Keratinocyte (primary cell): ENCODE measurements around the gene ZNF701. TPM values are rescaled to one million over a fixed set of nuclear protein-coding genes. Genes with fewer than 3 reads are reported as not detected.
"Not testable (repeated sequence)": the region's sequence is repeated elsewhere in the genome, so short reads cannot be mapped to it uniquely, and the experiment has no call there.

Experiments used
- DNase-seq: peaks from one replicate; pipeline ENCODE4 v3.0.0-alpha.2; 2011; ENCODE audit warnings: low read depth, missing footprints, low spot score
- FAIRE-seq: peaks from 2 replicates; lab custom pipeline; 2011; peaks lifted over from hg19 to GRCh38; lab: Jason Lieb, UNC
- H2AFZ ChIP-seq: 2 replicates; pipeline ENCODE4 v1.6.0; 2012; ENCODE audit warnings: low read length, control low read depth, inconsistent platforms; ENCODE audit not compliant: control insufficient read depth
- H3K27ac ChIP-seq: 2 replicates; pipeline ENCODE4 v1.5.1; 2011; ENCODE audit warnings: low read length; ENCODE audit not compliant: control insufficient read depth, insufficient read depth
- H3K27me3 ChIP-seq: 3 replicates; pipeline ENCODE4 v1.6.0; 2011; ENCODE audit warnings: low read length; ENCODE audit not compliant: control insufficient read depth, insufficient read depth; ENCODE audit errors: extremely low read depth
- H3K36me3 ChIP-seq, 2 experiments: 2 replicates in 1 of 2; 3 replicates in 1 of 2; pipeline ENCODE4 v1.5.1; 2011; ENCODE audit warnings: low read length in 2 of 2, mild to moderate bottlenecking in 1 of 2; ENCODE audit not compliant: control insufficient read depth in 2 of 2, insufficient read depth in 2 of 2; ENCODE audit errors: extremely low read depth in 1 of 2
- H3K4me1 ChIP-seq: 3 replicates; pipeline ENCODE4 v1.5.1; 2011; ENCODE audit warnings: low read length; ENCODE audit not compliant: control insufficient read depth, insufficient read depth; ENCODE audit errors: extremely low read depth
- H3K4me2 ChIP-seq: 3 replicates; pipeline ENCODE4 v1.6.0; 2011; ENCODE audit warnings: low read depth, low read length; ENCODE audit not compliant: control insufficient read depth, insufficient read depth; ENCODE audit errors: extremely low read depth
- H3K4me3 ChIP-seq, 3 experiments: fragments of 200-600 bp in 1 of 3; sonication (generic) in 1 of 3; 2 replicates in 2 of 3; 3 replicates in 1 of 3; pipeline ENCODE4 v1.5.1; 2011 to 2016; ENCODE audit warnings: low read length in 3 of 3, mild to moderate bottlenecking in 3 of 3, control low read depth in 2 of 3, inconsistent platforms in 1 of 3, low read depth in 1 of 3, mixed read lengths in 1 of 3, mixed run types in 1 of 3, moderate library complexity in 1 of 3; ENCODE audit not compliant: control insufficient read depth in 2 of 3, insufficient read depth in 2 of 3; ENCODE audit errors: extremely low read depth in 1 of 3
- H3K79me2 ChIP-seq: 2 replicates; pipeline ENCODE4 v1.6.0; 2012; ENCODE audit warnings: low read length; ENCODE audit not compliant: control insufficient read depth, insufficient read depth
- H3K9ac ChIP-seq: 3 replicates; pipeline ENCODE4 v1.6.0; 2011; ENCODE audit warnings: low read length; ENCODE audit not compliant: control insufficient read depth, insufficient read depth; ENCODE audit errors: extremely low read depth
- H3K9me1 ChIP-seq: 3 replicates; pipeline ENCODE4 v1.6.0; 2011; ENCODE audit warnings: low read length; ENCODE audit not compliant: control insufficient read depth, insufficient read depth; ENCODE audit errors: extremely low read depth
- H3K9me3 ChIP-seq: 2 replicates; pipeline ENCODE4 v1.5.1; 2012; ENCODE audit warnings: low read depth, low read length; ENCODE audit not compliant: control insufficient read depth
- H4K20me1 ChIP-seq: 3 replicates; pipeline ENCODE4 v1.6.0; 2011; ENCODE audit warnings: low read length; ENCODE audit not compliant: control insufficient read depth, insufficient read depth; ENCODE audit errors: extremely low read depth
- CTCF ChIP-seq, 3 experiments: IDR thresholded peaks in 1 of 3; conservative IDR thresholded peaks in 1 of 3; optimal IDR thresholded peaks in 1 of 3; 2 replicates in 2 of 3; 3 replicates in 1 of 3; pipeline versions ENCODE3 to v1.5.1; 2011; ENCODE audit warnings: low read length in 3 of 3, mild to moderate bottlenecking in 3 of 3, moderate library complexity in 2 of 3, control low read depth in 1 of 3, inconsistent platforms in 1 of 3; ENCODE audit not compliant: insufficient read depth in 2 of 3; ENCODE audit errors: extremely low read depth in 1 of 3
- EZH2 ChIP-seq: IDR thresholded peaks from one replicate; pipeline ENCODE4 v1.6.1; 2012; ENCODE audit warnings: inconsistent platforms, mild to moderate bottlenecking, low read length, moderate library complexity
- dilution Hi-C: fragments of 300-500 bp; cut with MboI; formaldehyde crosslinking; loops from one replicate; pipeline ENCODE4 v1.7.0; 2020; ENCODE audit warnings: low sequenced_read_pairs; ENCODE audit not compliant: extremely low pct_ligation_motif_present
- polyA plus RNA-seq, 5 experiments: library from polyadenylated mRNA; depleted of rRNA in 3 of 5; stranded (reverse) in 3 of 5; stranded (forward) in 1 of 5; unstranded in 1 of 5; fragments of >200 nt; gene quantifications; 1 replicate in 1 of 5; 2 replicates in 3 of 5; 3 replicates in 1 of 5; pipeline versions ENCODE4 v1.2.1 to v1.2.3, GENCODE V29; 2011 to 2012; ENCODE audit warnings: missing spikeins in 2 of 5, low read depth in 1 of 5, low replicate concordance in 1 of 5

ZNF701 gene
- polyA plus RNA-seq, 1 donor (not counting 4 experiments of a cell fraction or from before 2014, with no cell fraction given), result 7.2 TPM

GRCh38 chr19:52533901-52534300, 36.2 kb upstream of the ZNF701 start:
- no peak overlapping the region for H3K4me2 ChIP-seq
- no peak overlapping the region for H2AFZ ChIP-seq
- no peak for DNase-seq
- H3K36me3 ChIP-seq, result peaks cover 1 to 2% of the 10 kb centered on the region in 2 experiments
- no peaks in the 10 kb centered on the region for H3K9me3 ChIP-seq
- dilution Hi-C loops, result no loop called here
- no peak for FAIRE-seq
- H3K4me1 ChIP-seq, result peaks cover 4% of the 10 kb centered on the region
- no peaks in the 10 kb centered on the region for H3K9me1 ChIP-seq
- H3K9ac ChIP-seq, result no peak overlapping the region
- no peak overlapping the region for H3K4me3 ChIP-seq
- no peaks in the 10 kb centered on the region for H4K20me1 ChIP-seq
- no peak for TF ChIP-seq EZH2
- no peak for TF ChIP-seq CTCF (optimal IDR thresholded peaks at IDR 0.05 in 1 of 3, IDR thresholded peaks at IDR 0.05 in 1 of 3, conservative IDR thresholded peaks at IDR 0.05 in 1 of 3; ENCODE audit: extremely low read depth in 1 of 3, insufficient read depth in 2 of 3, low read length in 3 of 3)
- peaks cover 17% of the 10 kb centered on the region for H3K79me2 ChIP-seq
- H3K27me3 ChIP-seq, result no peaks in the 10 kb centered on the region
- H3K27ac ChIP-seq, result no peak overlapping the region

GRCh38 chr19:52535385-52535770, 34.7 kb upstream of the ZNF701 start:
- not testable (repeated sequence) for H3K36me3 ChIP-seq, FAIRE-seq

More at GRCh38 chr19:52535385-52535770, 34.7 kb upstream of the ZNF701 start:
- H3K4me2 ChIP-seq, result peak overlapping the region; percentile 66
- peak overlapping the region; percentile 35 to 62 (median 40) for H3K4me3 ChIP-seq
- dilution Hi-C loops, H3K27me3 ChIP-seq, H3K27ac ChIP-seq, H3K9ac ChIP-seq, DNase-seq, H3K4me1 ChIP-seq, H3K9me1 ChIP-seq, H3K9me3 ChIP-seq, H4K20me1 ChIP-seq: not testable (repeated sequence)
- H3K79me2 ChIP-seq, result peaks cover 13% of the 10 kb centered on the region
- H2AFZ ChIP-seq, result peak overlapping the region; percentile 49
